Activated naive CD8-positive, alpha-beta T cell treated with anti-CD3 and anti-CD28 coated beads, Interleukin-2, amount 50 U/mL, for 16 hours (primary cell): Measurements from ENCODE around the gene EVL.
A peak's percentile ranks its signal among the peaks of the same experiment; 100 is the strongest.

ENCODE experiments used
- DNase-seq: peaks from one replicate; pipeline ENCODE4 v3.0.0-alpha.2; 2020; ENCODE audit warnings: low read depth, low spot score

The EVL gene

GRCh38 chr14:100084591-100084990 lies 19.4 kb downstream of the EVL start:
- no peak for DNase-seq

- no peak for DNase-seq
These were observed 20.2 kb downstream of the EVL start for GRCh38 chr14:100085462-100085861.

GRCh38 chr14:100086361-100086760 lies 21.1 kb downstream of the EVL start:
- DNase-seq = no peak

- DNase-seq = no peak
These were observed 23.0 kb downstream of the EVL start for GRCh38 chr14:100088226-100088625.

- DNase-seq = no peak
These were observed 26.2 kb downstream of the EVL start for GRCh38 chr14:100091386-100091785.

GRCh38 chr14:100092832-100093231 lies 27.6 kb downstream of the EVL start:
- DNase-seq = no peak

GRCh38 chr14:100093319-100093718 lies 28.1 kb downstream of the EVL start:
- DNase-seq = no peak

GRCh38 chr14:100096656-100097055 lies 31.4 kb downstream of the EVL start:
- DNase-seq = no peak

GRCh38 chr14:100098171-100098570 lies 32.9 kb downstream of the EVL start:
- DNase-seq = no peak

GRCh38 chr14:100100032-100100703 lies 34.9 kb downstream of the EVL start:
- no peak for DNase-seq

- DNase-seq = no peak
These were observed 37.0 kb downstream of the EVL start for GRCh38 chr14:100102156-100102785.

GRCh38 chr14:100103250-100104005 lies 38.2 kb downstream of the EVL start:
- no peak for DNase-seq

- DNase-seq = no peak
These were observed 38.8 kb downstream of the EVL start for GRCh38 chr14:100104006-100104352.

- no peak for DNase-seq
These were observed 39.5 kb downstream of the EVL start for GRCh38 chr14:100104523-100105300.

GRCh38 chr14:100105357-100106169 lies 40.3 kb downstream of the EVL start:
- no peak for DNase-seq

GRCh38 chr14:100106250-100107112 lies 41.3 kb downstream of the EVL start:
- peak; percentile 30 for DNase-seq

GRCh38 chr14:100107236-100107635 lies 42.0 kb downstream of the EVL start:
- no peak for DNase-seq

- peak; percentile 81 for DNase-seq
These were observed 43.0 kb downstream of the EVL start for GRCh38 chr14:100108042-100108825.

- no peak for DNase-seq
These were observed 43.8 kb downstream of the EVL start for GRCh38 chr14:100108840-100109593.
